ENCODE measurements around the gene ZNF385B.
"Not testable (repeated sequence)": the region's sequence is repeated elsewhere in the genome, so short reads cannot be mapped to it uniquely, and the experiment has no call there.

Gene ZNF385B

DNA sequence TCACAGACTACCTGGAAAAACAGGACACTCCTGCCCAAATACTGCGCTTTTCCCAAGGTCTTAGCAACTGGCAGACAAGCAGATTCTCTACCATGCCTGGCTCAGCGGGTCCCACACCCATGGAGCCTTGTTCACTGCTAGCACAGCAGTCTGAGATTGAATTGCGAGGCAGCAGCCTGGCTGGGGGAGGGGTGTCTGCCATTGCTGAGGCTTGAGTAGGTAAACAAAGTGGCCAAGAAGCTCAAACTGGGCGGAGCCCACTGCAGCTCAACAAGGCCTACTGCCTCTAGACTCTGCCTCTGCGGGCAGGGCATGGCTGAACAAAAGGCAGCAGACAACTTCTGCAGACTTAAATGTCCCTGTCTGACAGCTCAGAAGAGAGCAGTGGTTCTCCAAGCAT, 231.6 kb downstream of the ZNF385B start:
- not testable (repeated sequence) for DNase-seq (ENCODE audit: low read depth)

DNA sequence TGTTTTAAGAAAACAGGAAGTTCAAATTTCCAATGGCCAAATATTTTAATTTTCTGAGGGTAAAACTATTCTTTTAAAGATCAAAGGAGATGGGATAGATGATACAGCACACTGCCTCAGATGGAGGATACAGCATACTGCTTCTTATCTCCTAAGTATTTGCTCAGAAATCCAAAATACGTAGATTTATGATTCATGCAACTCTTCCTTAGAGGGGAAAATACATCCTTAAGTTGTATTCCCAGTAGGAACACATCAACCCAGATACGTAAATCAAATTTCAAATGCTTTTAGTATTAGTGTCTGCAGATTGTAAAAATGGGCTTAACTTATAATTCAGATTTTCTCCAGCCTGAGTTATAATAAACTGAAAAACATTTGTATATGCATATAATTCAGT, 235.2 kb downstream of the ZNF385B start:
- DNase-seq (ENCODE audit: low read depth) = no peak

DNA sequence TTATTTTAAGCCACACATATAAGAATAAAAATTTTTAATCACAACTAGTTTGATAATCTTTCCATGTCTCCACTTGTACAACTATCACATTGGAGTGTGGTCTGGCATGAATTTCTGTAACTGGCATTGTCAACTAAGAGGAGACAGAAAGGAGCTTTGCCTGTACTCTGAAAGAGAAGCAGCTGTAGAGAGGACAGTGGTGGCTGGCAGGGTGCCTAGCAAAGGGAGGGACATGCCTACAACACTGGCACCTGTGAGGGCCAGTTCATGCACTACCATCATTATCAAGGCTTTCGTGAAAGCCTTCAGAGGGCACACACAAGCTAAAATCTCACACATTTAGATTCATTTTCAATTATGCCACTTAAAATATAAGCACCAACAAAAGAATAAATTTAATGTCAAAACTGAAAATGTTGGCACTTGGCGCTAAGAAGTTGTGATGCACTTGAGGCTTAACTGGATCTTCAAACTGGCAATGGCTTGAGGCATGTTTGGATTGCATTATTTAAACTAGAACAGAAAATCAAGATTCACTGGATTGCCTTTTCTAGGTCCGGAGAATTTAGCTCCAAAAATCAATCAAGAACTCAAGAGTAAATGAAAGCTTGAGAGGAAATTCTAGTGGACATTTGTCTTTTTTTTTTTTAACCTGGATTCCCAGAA, 238.6 kb downstream of the ZNF385B start:
- no peak for DNase-seq (ENCODE audit: low read depth)

- DNase-seq (ENCODE audit: low read depth) = no peak
These were observed 239.3 kb downstream of the ZNF385B start for GRCh38 chr2:179622112-179622511.

GRCh38 chr2:179619947-179620467, 241.4 kb downstream of the ZNF385B start:
- DNase-seq (ENCODE audit: low read depth) = no peak

DNA sequence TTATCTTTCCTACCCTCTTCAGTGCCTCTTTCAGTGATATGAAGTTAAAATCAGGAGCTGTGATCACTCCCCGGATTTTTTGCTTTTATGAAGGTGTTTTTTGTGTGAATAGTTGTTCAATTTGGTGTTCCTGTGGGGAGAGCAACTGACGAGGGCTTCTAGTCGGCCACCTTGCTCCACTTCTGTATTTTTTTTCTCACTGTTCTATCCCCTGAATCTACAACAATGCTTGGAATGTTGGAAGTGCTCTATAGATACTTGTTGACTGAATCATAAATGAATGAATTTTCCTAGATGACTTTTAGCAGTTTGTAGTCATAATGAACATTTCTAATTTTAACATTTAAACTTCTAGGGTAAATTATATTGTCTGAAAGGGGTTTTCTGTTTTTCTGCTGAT, 247.3 kb downstream of the ZNF385B start:
- no peak for DNase-seq (ENCODE audit: low read depth)

DNA sequence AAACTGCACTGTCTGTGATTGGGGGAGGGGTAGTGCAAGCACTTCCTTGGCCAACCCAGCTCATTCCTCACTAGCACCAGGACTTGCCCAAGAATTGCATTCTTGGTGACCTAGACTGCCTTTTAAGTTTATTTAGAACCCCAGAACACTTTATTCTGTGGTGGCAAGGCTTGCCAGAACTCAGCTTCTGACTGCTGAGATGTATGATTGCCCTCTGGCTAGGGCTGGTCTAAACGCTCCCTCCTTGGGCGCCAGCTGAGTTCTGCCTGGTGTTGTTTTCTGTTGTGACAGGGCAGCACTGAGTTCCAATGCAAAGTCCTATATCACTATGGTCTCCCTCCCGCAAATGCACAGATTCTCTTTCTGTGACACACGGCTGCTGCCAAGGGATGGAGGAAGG, 247.7 kb downstream of the ZNF385B start:
- no peak for DNase-seq (ENCODE audit: low read depth)

GRCh38 chr2:179613299-179613651, 248.1 kb downstream of the ZNF385B start:
- DNase-seq (ENCODE audit: low read depth) = no peak

- DNase-seq (ENCODE audit: low read depth) = no peak
These were observed 248.7 kb downstream of the ZNF385B start for GRCh38 chr2:179612591-179613298.

- peak; percentile 25 for DNase-seq (ENCODE audit: low read depth)
These were observed 249.3 kb downstream of the ZNF385B start for GRCh38 chr2:179612108-179612507.

GRCh38 chr2:179606141-179606540, 255.3 kb downstream of the ZNF385B start:
- no peak for DNase-seq (ENCODE audit: low read depth)

DNA sequence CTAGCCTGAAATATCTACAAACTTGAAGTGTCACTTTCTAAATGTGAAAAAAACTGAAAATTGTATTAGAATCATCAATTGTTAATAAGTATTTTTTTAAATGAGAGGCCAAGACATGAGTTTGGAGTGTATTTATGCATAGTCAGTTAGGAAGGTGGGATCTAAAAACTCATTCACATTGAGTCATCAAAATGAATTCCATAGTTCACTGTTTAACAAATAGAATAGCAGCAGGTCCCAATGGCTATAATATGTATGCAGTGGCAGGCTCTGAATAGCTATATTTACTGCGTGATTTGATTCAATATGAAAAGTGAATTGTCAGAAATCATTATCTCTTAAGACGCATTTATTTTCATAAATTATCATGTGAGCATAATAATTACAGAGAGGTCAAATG, 256.1 kb downstream of the ZNF385B start:
- no peak for DNase-seq (ENCODE audit: low read depth)

- DNase-seq (ENCODE audit: low read depth) = no peak
These were observed 256.8 kb downstream of the ZNF385B start for GRCh38 chr2:179604598-179604997.

DNA sequence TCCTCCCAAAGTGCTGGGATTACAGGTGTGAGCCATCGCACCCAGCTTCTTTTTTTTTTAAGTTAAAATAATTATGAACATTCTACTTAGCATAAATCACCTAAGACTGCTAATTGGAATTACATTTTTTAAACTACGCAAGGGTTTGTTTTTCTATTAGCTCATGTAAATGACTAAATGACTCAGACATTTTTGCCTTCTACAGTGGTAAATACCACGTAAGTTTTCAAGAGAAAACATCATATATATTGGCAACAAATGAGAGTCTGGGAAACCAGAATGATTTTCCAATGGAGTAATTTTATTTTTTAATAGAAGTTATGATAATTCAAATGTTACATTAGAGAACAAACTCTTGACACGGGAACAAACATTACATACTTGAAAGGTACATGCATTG, 259.0 kb downstream of the ZNF385B start:
- DNase-seq (ENCODE audit: low read depth) = no peak

DNA sequence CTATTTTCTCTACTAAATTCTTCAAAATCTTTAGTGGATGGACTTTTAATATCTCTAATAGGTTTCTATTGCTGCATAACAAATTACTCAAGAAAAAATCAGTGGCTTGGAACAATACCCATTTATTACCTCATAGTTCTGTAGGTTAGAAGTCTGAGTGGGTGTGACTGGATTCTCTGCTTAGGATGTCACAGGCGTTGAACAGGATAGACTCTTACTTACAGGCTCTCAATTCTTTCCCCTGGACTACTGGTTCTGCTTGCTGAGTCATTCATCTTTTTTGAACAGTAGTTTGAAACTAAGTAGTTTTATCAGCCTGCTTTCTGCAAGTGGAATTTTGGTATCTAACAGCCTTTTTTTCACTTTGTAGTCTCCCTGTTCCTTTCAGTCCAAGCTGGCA, 265.4 kb downstream of the ZNF385B start:
- DNase-seq (ENCODE audit: low read depth) = peak; percentile 52

DNA sequence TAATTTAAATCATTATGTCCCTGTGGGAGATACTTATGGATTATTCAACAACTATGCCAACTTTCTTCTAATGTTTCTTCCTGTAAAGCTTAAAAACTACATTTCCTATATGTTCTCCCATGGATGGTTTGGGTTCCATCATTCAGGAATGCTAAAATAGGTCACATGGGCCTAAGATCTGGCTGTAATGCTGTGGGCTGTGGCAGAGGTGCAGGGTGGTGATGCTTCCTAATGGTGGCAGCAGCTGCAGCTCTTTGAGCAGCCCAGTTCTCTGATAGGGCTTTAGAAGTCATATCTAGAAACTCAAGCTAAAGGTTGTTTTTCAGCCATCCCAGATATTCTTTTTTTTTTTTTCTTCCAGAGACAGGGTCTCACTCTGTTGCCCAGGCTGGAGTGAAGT, 266.1 kb downstream of the ZNF385B start:
- DNase-seq (ENCODE audit: low read depth) = no peak

GRCh38 chr2:179594268-179595112, 266.9 kb downstream of the ZNF385B start:
- DNase-seq (ENCODE audit: low read depth) = no peak

GRCh38 chr2:179593323-179593722, 268.1 kb downstream of the ZNF385B start:
- DNase-seq (ENCODE audit: low read depth) = no peak

DNA sequence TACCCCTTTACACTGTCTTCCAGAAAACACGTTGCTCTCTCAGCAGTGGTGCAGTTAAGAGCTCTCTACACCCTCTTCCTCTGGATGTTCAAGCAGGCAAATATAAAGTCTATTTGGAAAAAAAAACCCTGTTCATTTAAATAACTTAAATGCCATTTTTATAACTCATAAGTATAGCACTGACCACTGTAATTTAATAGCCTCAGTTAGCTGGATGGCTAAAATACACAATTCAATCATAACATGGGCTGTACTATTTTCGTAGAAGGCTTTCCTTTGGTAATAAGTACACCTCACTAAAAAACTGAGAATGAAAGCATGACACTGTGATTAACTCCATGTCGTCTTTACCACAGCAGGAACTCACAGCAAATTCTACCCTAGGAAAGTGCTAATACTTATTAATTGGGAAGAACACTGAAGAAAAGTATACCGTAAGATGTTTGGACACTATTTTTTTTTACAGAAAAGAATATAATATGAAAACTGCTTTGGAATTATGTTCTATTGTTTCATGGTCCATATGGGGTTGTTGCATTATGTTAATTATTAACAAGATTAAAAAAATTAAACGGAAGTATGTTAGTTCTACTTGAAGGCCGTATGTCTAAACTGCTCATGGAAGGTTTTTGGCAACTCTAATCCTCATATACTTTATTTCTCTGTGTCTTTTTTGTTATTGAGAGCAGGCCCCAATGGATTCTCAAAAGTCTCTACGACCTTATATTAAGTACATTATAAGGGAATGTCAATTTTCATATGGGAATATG, 269.1 kb downstream of the ZNF385B start:
- peak; percentile 66 for DNase-seq (ENCODE audit: low read depth)

DNA sequence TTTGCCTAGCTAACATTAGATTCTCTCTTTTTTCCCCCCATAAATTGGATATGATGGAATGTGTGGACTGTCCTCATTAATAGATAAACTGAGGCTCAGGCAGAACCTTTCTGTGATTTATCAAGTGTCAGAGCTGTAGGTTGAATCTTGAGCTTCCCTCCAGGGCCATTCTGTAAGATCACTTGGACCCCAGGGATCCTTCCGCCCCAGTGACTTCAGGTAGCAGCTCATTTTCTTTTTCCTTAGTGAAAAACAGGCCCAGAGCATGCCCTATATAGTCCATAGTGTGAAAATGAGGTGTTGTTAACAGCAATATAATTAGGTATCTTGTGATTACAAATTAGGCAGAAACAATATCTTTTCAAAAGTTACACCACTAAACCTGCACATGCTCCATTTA, 269.7 kb downstream of the ZNF385B start:
- DNase-seq (ENCODE audit: low read depth) = no peak

GRCh38 chr2:179588486-179589145, 272.8 kb downstream of the ZNF385B start:
- DNase-seq (ENCODE audit: low read depth) = no peak

Measured in stromal cell of bone marrow (primary cell).